ENCODE results near the gene SNX10. TPM values are rescaled to one million over a fixed set of nuclear protein-coding genes. Genes with fewer than 3 reads are reported as not detected.

The SNX10 gene
- total and polyA plus RNA-seq, 9 donors, result 1.2 to 3.3 (median 1.6) TPM

DNA sequence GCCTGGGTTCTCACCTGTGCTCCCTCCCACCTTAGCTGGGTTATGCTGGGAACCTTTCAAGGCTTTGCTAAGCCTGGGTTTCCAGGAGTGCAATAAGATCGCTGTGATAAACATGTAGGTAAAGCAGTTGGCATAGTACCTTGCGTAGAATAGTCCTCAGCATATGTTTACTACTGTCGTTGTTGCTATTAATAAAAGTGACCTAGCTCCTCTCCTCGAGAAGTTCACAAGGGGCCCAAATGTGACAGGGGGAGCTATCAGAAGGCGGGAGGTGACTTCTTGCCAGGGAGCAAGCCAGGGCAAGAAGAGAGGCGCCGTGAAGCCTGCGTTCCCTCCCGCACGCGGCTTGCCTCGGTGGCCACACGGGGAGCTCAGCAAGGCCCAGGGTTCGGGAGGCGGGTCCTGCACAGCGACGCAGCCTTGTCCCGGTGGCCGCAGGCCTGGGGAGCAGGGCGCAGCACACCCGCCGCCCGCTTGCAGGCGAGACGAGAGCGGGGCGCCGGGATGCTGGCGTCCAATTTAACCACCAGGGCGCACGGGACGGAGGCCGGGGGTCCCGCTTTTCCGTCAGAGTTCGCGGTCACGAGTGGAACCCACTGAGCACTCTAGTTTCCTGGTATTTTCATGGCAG is 106.2 kb downstream of the SNX10 start:
- peak overlapping the region; percentile 90 for H3K27ac ChIP-seq (ENCODE audit: low read length)
- H3K4me1 ChIP-seq (ENCODE audit: control insufficient read depth, insufficient read depth, low read length), result peaks cover 18% of the 10 kb centered on the region
- H3K27me3 ChIP-seq (ENCODE audit: control insufficient read depth, insufficient read depth, low read length), result peaks cover 3% of the 10 kb centered on the region
- peak overlapping the region; percentile 64 for H3K4me3 ChIP-seq (ENCODE audit: low read length)
- peak; percentile 72 for DNase-seq
- no peaks in the 10 kb centered on the region for H3K36me3 ChIP-seq (ENCODE audit: control insufficient read depth, insufficient read depth, low read length)
- no peaks in the 10 kb centered on the region for H3K9me3 ChIP-seq (replicated peaks; ENCODE audit: control insufficient read depth, low read depth, low read length)
- WGBS (ENCODE audit: insufficient coverage), result 2% methylated on average over 37 of the region's 38 CpGs

DNA sequence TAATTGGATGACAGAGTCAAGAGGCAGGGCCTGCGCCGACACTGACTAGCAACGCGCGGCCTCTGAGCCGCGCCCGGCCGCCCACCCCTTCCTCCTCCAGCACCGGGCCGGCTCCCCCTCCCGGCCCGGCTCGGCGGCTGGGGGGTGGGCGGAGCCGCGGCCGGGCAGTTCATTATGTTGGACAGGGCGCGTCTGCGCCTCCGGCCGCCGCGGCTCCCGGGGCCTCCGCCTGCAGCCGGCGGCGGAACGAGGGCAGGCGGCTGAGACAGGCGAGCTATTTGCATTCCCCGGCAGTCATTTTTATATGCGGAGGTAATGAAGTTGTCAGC is 106.7 kb downstream of the SNX10 start:
- Histone ChIP-seq H3K4me1 (ENCODE audit: control insufficient read depth, insufficient read depth, low read length) (peaks cover 18% of the 10 kb centered on the region), H3K9me3 (replicated peaks; ENCODE audit: control insufficient read depth, low read depth, low read length) (no peaks in the 10 kb centered on the region), H3K36me3 (ENCODE audit: control insufficient read depth, insufficient read depth, low read length) (no peaks in the 10 kb centered on the region), H3K4me3 (ENCODE audit: low read length) (peak overlapping the region; percentile 64), H3K27me3 (ENCODE audit: control insufficient read depth, insufficient read depth, low read length) (peaks cover 3% of the 10 kb centered on the region), H3K27ac (ENCODE audit: low read length) (peak overlapping the region; percentile 90)
- WGBS (ENCODE audit: insufficient coverage), result 0% methylated on average over 33 of the region's 36 CpGs
- peak; percentile 93 for DNase-seq

DNA sequence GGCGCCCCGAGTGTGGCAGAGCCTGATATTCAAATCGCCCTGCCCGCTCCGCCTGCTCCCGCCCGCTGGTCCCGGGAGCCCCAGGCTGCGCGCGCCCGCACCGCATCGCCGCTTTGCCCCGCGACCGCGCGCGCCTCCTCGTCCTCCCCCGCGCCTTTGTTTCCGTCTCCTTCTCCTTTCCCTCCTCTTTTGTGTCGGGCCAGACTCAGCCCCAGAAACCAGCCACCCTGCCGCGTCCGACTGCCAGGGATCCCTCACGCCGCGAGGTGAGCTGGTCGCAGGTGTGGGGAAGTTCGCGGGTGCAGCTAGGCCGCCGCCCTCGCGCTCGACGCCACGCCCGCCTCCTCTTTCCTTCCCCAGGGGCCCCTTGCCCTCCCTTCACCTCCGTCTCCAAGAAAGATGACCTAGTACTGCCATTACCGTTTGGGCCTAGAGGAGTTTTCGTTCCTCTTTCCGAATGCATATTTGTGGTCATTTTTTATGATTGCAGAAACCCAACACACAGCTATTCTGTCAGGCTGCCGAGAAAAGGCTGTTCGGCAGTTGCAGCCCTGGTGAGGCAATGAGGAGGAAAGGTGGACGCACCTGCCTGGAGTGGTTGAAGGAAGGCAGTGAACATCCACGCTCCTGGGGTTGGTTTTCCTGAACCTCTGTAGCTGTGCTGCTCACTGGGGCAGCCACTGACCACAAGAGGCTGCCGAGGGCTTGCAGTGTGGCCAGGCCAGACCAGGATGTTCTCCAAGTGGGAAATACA is 107.3 kb downstream of the SNX10 start:
- Histone ChIP-seq H3K27me3 (ENCODE audit: control insufficient read depth, insufficient read depth, low read length) (no peaks in the 10 kb centered on the region), H3K9me3 (replicated peaks; ENCODE audit: control insufficient read depth, low read depth, low read length) (no peaks in the 10 kb centered on the region), H3K4me3 (ENCODE audit: low read length) (peak overlapping the region; percentile 64), H3K36me3 (ENCODE audit: control insufficient read depth, insufficient read depth, low read length) (no peaks in the 10 kb centered on the region), H3K27ac (ENCODE audit: low read length) (peak overlapping the region; percentile 89), H3K4me1 (ENCODE audit: control insufficient read depth, insufficient read depth, low read length) (peaks cover 18% of the 10 kb centered on the region)
- 0% methylated on average over 29 of the region's 52 CpGs for WGBS (ENCODE audit: insufficient coverage)
- DNase-seq, result peak; percentile 78

DNA sequence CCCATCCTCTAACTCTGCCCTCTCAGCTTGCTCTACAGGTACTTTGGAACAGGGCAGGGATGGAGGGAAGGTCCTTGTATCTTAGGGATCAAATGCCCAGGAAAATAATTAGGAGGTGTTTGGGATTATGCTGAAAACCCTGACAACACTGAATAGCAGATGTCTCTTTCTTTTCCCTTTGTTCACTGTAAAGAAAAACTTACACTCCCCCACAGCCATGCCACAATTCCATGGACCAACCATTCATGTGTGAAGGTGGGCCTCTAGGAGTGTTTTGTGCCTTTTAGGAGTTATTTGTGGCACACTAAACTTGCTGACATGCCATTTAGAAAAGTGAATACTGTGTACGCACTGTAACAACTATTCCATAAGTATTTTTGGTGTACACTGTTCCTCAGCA is 108.1 kb downstream of the SNX10 start:
- Histone ChIP-seq H3K9me3 (replicated peaks; ENCODE audit: control insufficient read depth, low read depth, low read length) (no peaks in the 10 kb centered on the region), H3K4me3 (ENCODE audit: low read length) (no peak overlapping the region), H3K4me1 (ENCODE audit: control insufficient read depth, insufficient read depth, low read length) (peaks cover 18% of the 10 kb centered on the region), H3K36me3 (ENCODE audit: control insufficient read depth, insufficient read depth, low read length) (no peaks in the 10 kb centered on the region), H3K27me3 (ENCODE audit: control insufficient read depth, insufficient read depth, low read length) (no peaks in the 10 kb centered on the region), H3K27ac (ENCODE audit: low read length) (no peak overlapping the region)
- DNase-seq, result no peak
- WGBS (ENCODE audit: insufficient coverage), result 100% methylated on average over 1 of the region's 1 CpG

DNA sequence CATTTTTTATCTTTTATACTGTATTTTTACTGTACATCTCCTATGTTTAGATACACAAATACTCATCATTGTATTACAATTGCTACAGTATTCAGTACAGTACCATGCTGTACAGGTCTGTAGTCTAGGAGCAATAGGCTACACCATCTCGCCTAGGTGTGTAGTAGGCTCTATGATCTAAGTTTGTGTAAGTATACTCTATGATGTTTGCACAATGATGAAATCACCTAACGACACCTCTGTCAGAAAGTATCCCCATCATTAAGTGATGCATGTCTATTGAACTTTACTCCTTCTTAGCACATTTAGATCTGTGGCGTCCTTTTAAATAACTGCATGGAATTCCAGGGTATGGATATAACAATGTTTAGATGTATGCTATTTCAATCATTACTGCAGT is 112.0 kb downstream of the SNX10 start:
- Histone ChIP-seq H3K27me3 (ENCODE audit: control insufficient read depth, insufficient read depth, low read length) (no peaks in the 10 kb centered on the region), H3K9me3 (replicated peaks; ENCODE audit: control insufficient read depth, low read depth, low read length) (no peaks in the 10 kb centered on the region), H3K4me3 (ENCODE audit: low read length) (no peak overlapping the region), H3K4me1 (ENCODE audit: control insufficient read depth, insufficient read depth, low read length) (peaks cover 9% of the 10 kb centered on the region), H3K36me3 (ENCODE audit: control insufficient read depth, insufficient read depth, low read length) (no peaks in the 10 kb centered on the region), H3K27ac (ENCODE audit: low read length) (no peak overlapping the region)
- DNase-seq, result no peak
- no CpG with 5 or more reads among the region's 3 CpGs for WGBS (ENCODE audit: insufficient coverage)

DNA sequence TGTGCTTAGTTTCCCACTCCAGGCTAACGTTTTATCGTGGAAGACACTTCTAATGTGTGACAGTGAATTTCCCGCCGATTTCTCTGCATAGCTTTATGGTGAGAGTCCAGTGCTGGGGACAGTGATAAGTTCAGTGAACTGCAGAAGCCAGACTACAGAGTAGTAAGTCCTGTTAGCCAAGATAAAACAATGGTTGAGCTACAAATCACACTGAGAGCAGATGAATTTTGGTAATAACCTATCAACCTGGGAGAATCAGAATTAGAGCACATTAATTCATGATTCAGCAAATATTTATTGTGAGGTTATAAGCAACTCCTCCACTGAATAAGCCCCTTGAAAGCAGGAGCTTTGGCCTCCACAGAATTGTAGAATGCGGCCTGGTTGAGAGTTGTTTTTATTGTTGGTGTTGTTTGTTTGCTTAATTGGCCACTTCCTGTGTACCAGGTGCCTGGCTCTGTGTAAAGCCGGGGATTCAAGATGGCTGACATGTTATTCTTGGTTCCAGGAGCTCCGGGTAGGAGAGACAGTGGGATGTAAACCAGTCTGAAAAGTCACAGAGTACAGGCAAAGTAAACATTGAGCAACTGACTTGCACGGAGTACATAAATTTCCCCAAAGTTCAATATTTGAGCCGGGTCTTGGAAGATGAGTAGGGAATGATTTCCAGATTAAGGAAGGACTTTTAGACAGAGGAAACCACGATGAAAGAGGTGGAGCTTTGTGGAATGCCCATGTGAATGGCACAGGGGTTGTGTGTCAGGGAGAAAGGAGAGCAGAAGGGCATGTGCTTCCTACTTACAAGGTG is 112.7 kb downstream of the SNX10 start:
- H3K27me3 ChIP-seq (ENCODE audit: control insufficient read depth, insufficient read depth, low read length), result no peaks in the 10 kb centered on the region
- no peak overlapping the region for H3K27ac ChIP-seq (ENCODE audit: low read length)
- 81% methylated on average over 8 of the region's 10 CpGs for WGBS (ENCODE audit: insufficient coverage)

DNA sequence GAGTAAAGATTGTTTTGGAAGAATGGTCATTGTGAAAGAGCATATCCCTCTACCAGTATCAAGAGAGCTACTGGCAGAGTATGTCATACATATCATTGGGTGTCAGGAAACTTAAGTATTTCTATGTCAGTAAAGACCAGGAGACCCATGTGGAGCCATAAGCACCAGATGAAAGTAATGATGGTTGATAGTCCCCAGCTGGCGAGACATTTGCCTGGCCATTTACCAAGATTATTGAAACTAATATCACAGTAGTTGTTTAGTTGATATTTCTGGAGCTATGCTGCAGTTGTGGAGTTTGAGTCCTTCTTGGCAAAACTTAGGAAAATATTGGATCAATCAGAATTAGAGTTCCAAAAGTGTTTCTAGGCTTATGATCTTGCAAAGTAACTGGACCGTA is 114.8 kb downstream of the SNX10 start:
- no peaks in the 10 kb centered on the region for H3K36me3 ChIP-seq (ENCODE audit: control insufficient read depth, insufficient read depth, low read length)
- DNase-seq, result no peak
- H3K27ac ChIP-seq (ENCODE audit: low read length), result no peak overlapping the region
- H3K27me3 ChIP-seq (ENCODE audit: control insufficient read depth, insufficient read depth, low read length), result no peaks in the 10 kb centered on the region
- no peaks in the 10 kb centered on the region for H3K4me1 ChIP-seq (ENCODE audit: control insufficient read depth, insufficient read depth, low read length)
- no CpG with 5 or more reads among the region's 2 CpGs for WGBS (ENCODE audit: insufficient coverage)
- no peaks in the 10 kb centered on the region for H3K9me3 ChIP-seq (replicated peaks; ENCODE audit: control insufficient read depth, low read depth, low read length)
- no peak overlapping the region for H3K4me3 ChIP-seq (ENCODE audit: low read length)

More for the DNA sequence above, 112.7 kb downstream of the SNX10 start:
- Histone ChIP-seq H3K9me3 (replicated peaks; ENCODE audit: control insufficient read depth, low read depth, low read length) (no peaks in the 10 kb centered on the region), H3K36me3 (ENCODE audit: control insufficient read depth, insufficient read depth, low read length) (no peaks in the 10 kb centered on the region), H3K4me1 (ENCODE audit: control insufficient read depth, insufficient read depth, low read length) (peaks cover 4% of the 10 kb centered on the region), H3K4me3 (ENCODE audit: low read length) (no peak overlapping the region)
- DNase-seq, result no peak

DNA sequence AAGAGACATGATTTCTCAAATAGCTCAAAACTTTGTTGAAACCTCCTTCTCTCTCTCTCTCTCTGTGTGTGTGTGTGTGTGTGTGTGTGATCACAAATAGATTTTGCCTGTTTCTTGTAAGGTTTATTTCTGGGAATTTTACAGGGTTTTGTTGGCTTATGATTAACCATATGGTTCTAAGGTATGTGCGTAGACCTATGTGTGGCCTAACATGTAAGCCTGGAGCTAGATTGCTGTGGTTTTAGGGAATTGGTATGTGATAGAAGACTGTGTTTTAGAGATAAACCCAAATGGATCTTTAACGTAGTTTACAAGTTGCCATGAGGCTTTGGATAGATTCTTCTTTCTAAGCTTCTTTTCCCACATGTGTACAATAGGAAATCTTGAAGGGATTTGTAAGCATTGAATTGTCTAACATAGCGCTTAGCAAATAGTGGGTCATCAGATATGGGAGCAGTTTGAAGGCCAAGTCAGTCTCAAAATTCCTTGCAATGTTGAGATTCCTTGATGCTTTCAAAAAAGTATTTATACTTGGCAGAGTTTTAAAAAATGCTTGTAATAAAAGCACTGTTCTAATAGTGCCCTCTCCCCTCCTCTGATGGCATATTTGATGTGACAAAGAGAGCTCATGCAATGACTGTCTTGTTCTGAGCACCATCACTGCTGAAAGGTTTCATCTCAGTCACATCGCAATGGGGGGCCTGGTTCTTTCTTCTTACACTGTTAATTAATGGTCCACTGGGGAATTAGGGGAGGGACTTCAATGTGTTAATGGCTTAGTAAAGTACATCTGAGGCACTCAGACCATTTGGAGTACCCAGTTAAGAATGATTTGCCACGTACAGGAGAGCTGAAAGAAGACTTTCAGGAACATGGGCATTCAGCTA is 118.2 kb downstream of the SNX10 start:
- Histone ChIP-seq H3K36me3 (ENCODE audit: control insufficient read depth, insufficient read depth, low read length) (no peaks in the 10 kb centered on the region), H3K27me3 (ENCODE audit: control insufficient read depth, insufficient read depth, low read length) (no peaks in the 10 kb centered on the region), H3K4me1 (ENCODE audit: control insufficient read depth, insufficient read depth, low read length) (no peaks in the 10 kb centered on the region), H3K4me3 (ENCODE audit: low read length) (no peak overlapping the region), H3K9me3 (replicated peaks; ENCODE audit: control insufficient read depth, low read depth, low read length) (no peaks in the 10 kb centered on the region), H3K27ac (ENCODE audit: low read length) (no peak overlapping the region)
- DNase-seq, result no peak
- no CpG with 5 or more reads among the region's 5 CpGs for WGBS (ENCODE audit: insufficient coverage)

DNA sequence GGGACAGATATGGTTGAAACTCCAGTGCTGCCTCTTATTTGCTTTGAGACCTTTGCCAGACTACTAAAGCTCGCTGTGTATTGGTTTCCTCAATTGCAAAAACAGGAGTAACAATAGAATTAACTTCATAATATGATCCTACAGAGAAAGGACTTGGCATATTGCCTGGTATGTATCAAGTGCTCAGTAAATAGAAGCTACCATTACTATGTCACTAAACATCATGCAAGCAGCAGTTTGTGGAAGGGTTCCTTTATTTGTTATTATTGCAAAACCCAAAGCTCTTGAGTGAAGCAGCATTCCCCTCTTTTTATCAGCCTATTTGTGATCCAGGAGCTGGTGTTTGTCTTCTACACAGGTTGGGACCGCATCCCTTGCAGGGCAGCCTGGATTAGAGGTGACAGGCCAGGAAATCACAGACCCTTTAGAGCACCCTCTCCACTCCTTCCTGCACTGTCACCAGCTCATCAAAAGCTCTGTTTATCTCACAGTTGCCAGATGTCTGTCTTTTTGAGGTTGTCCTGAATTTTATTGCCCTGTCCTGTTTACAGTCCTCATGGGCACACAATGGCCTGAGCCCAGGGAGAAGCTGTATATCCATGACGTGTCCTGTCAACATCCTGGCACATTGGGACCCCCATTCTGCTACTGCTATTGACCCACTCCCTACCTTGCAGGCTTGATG is 121.5 kb downstream of the SNX10 start:
- H3K4me3 ChIP-seq (ENCODE audit: low read length), result no peak overlapping the region
- no peaks in the 10 kb centered on the region for H3K27me3 ChIP-seq (ENCODE audit: control insufficient read depth, insufficient read depth, low read length)
- no peak for DNase-seq
- no peaks in the 10 kb centered on the region for H3K36me3 ChIP-seq (ENCODE audit: control insufficient read depth, insufficient read depth, low read length)
- H3K9me3 ChIP-seq (replicated peaks; ENCODE audit: control insufficient read depth, low read depth, low read length), result no peaks in the 10 kb centered on the region
- H3K4me1 ChIP-seq (ENCODE audit: control insufficient read depth, insufficient read depth, low read length), result no peaks in the 10 kb centered on the region
- no CpG with 5 or more reads among the region's 3 CpGs for WGBS (ENCODE audit: insufficient coverage)
- H3K27ac ChIP-seq (ENCODE audit: low read length), result no peak overlapping the region

Data from muscle of leg (tissue), 11 donors.